Measurements from ENCODE around the gene MORN1.

The MORN1 gene

GRCh38 chr1:2306151-2306978, 85.0 kb downstream of the MORN1 start:
- no peak for DNase-seq (ENCODE audit: low read depth)
- H3K4me3 ChIP-seq (ENCODE audit: low read depth, low read length), result no peak overlapping the region
- TF ChIP-seq CTCF (conservative IDR thresholded peaks at IDR 0.05; ENCODE audit: low read depth, low read length), result no peak

- no peak for TF ChIP-seq CTCF (conservative IDR thresholded peaks at IDR 0.05; ENCODE audit: low read depth, low read length)
- no peak for DNase-seq (ENCODE audit: low read depth)
- H3K4me3 ChIP-seq (ENCODE audit: low read depth, low read length), result no peak overlapping the region
Measured at GRCh38 chr1:2304921-2305681, 86.3 kb downstream of the MORN1 start.

GRCh38 chr1:2304282-2304681, 87.1 kb downstream of the MORN1 start:
- H3K4me3 ChIP-seq (ENCODE audit: low read depth, low read length), result no peak overlapping the region
- no peak for DNase-seq (ENCODE audit: low read depth)
- no peak for TF ChIP-seq CTCF (conservative IDR thresholded peaks at IDR 0.05; ENCODE audit: low read depth, low read length)

GRCh38 chr1:2303781-2304180, 87.6 kb downstream of the MORN1 start:
- no peak for DNase-seq (ENCODE audit: low read depth)
- no peak for TF ChIP-seq CTCF (conservative IDR thresholded peaks at IDR 0.05; ENCODE audit: low read depth, low read length)
- H3K4me3 ChIP-seq (ENCODE audit: low read depth, low read length), result no peak overlapping the region

GRCh38 chr1:2303016-2303775, 88.2 kb downstream of the MORN1 start:
- no peak for TF ChIP-seq CTCF (conservative IDR thresholded peaks at IDR 0.05; ENCODE audit: low read depth, low read length)
- no peak overlapping the region for H3K4me3 ChIP-seq (ENCODE audit: low read depth, low read length)
- no peak for DNase-seq (ENCODE audit: low read depth)

GRCh38 chr1:2302292-2302925, 88.9 kb downstream of the MORN1 start:
- TF ChIP-seq CTCF (conservative IDR thresholded peaks at IDR 0.05; ENCODE audit: low read depth, low read length), result no peak
- no peak for DNase-seq (ENCODE audit: low read depth)
- no peak overlapping the region for H3K4me3 ChIP-seq (ENCODE audit: low read depth, low read length)

Data from choroid plexus epithelial cell (primary cell).